Epithelial cell of prostate (primary cell): Measurements from ENCODE around the gene VASN.

Experiments used
- DNase-seq: peaks from one replicate; pipeline ENCODE4 v3.0.0-alpha.2; 2011; ENCODE audit warnings: low read depth, low spot score
- H3K27ac ChIP-seq: fragments of 450-650 bp; 2 replicates; pipeline ENCODE4 v1.5.1; 2017; ENCODE audit warnings: mild to moderate bottlenecking

VASN gene

GRCh38 chr16:4414187-4414917, 42.7 kb downstream of the VASN start:
- no peak overlapping the region for H3K27ac ChIP-seq
- no peak for DNase-seq

GRCh38 chr16:4415538-4416199, 44.0 kb downstream of the VASN start:
- DNase-seq, result no peak
- peak overlapping the region; percentile 69 for H3K27ac ChIP-seq

GRCh38 chr16:4416200-4417032, 44.8 kb downstream of the VASN start, which contains the start of gene CORO7:
Gene CORO7, minus strand, starts transcription at chr16:4416596. Its CDS starts 78 bp downstream, at chr16:4416518.
- DNase-seq, result no peak

GRCh38 chr16:4419402-4419959, 47.8 kb downstream of the VASN start:
- H3K27ac ChIP-seq, result no peak overlapping the region
- no peak for DNase-seq

More at GRCh38 chr16:4416200-4417032, 44.8 kb downstream of the VASN start, which contains the start of gene CORO7:
- peak within 1 kb of the TSS; percentile 69 for H3K27ac ChIP-seq

GRCh38 chr16:4420505-4421105, 49.0 kb downstream of the VASN start:
- DNase-seq, result no peak
- H3K27ac ChIP-seq, result no peak overlapping the region

- peak; percentile 88 for DNase-seq
- H3K27ac ChIP-seq, result peak within 1 kb of the TSS; percentile 91
Measured at GRCh38 chr16:4425378-4426020, 53.9 kb downstream of the VASN start, which contains the start of gene DNAJA3. Gene DNAJA3, plus strand, starts transcription at chr16:4425868. Its CDS starts 14 bp downstream, at chr16:4425882.

GRCh38 chr16:4426021-4426684, 54.5 kb downstream of the VASN start:
- H3K27ac ChIP-seq, result peak overlapping the region; percentile 91
- DNase-seq, result no peak

DNA sequence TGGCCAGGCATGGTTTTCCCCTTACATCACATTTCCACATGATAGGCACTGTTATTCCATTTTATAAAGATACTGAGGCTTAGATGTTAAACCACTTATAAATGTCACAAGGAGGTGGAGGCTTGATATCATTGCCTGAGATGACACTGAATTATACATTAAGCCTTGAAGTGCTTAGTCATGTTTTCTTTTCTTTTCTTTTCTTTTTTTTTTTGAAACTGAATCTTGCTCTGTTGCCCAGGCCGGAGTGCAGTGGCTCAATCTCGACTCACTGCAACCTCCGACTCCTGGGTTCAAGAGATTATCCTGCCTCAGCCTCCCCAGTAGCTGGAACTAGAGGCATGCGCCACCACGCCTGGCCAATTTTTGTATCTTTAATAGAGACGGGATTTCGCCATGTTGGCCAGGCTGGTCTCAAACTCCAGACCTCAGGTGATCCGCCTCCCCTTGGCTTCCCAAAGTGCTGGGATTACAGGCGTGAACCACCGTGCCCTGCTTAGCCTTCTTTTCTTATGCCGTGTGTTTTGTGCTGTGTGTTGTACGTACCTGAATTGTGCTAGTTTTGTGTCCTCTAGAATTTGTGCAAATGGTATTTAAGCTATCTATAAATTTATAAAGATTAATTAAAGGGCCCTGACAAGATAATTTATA, 55.2 kb downstream of the VASN start:
- H3K27ac ChIP-seq, result peak overlapping the region; percentile 91
- DNase-seq, result no peak

DNA sequence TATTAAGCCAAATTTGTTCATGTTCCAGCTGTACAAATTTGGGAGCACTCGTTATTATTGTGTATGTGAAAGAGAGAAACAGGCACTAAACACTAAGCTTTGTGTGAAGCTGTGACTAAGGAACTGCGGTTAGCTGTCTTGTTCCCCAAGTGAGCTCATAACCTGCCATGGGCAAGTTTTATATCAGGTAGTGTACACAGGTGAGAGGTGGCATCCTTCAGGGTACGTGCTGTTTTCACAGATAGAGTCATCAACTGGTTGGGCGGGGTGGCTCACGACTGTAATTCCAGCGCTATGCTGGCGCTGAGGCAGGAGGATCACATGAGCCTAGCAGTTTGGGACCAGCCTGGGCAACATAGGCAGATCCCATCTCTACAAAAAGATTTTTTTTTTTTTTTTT, 56.9 kb downstream of the VASN start:
- peak; percentile 50 for DNase-seq
- peak overlapping the region; percentile 43 for H3K27ac ChIP-seq

DNA sequence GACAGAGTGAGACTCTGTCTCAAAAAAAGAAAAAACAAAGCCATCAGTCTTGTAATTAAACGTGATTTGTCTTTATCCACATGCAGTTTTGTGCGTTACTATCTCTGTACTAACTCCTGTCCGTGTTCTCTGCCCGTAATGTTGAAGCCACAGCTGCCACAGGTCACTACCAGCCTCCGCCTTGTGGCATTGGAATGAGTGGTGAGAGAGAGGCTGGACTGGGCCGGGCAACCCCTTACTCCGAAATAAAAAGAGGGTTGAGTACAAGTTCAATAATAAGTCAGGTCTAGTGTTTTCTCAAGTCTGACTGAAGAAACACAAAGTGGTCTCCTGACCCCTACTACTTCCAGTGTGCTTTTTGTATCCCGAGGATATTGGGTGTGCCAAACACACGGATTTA, 59.4 kb downstream of the VASN start:
- DNase-seq, result no peak
- H3K27ac ChIP-seq, result no peak overlapping the region
